GM12874 (cell line): ENCODE data around the gene HADH.

Experiments
- TF ChIP-seq, protein P1 (sequence below): IDR thresholded peaks from 2 replicates; pipeline ENCODE4 v1.5.1; 2011; ENCODE audit warnings: low read depth, mild to moderate bottlenecking, control low read depth, low read length, moderate library complexity; ENCODE audit not compliant: insufficient read depth

HADH gene

GRCh38 chr4:108013327-108013726 lies 23.6 kb downstream of the HADH start:
- TF ChIP-seq, protein P1, sequence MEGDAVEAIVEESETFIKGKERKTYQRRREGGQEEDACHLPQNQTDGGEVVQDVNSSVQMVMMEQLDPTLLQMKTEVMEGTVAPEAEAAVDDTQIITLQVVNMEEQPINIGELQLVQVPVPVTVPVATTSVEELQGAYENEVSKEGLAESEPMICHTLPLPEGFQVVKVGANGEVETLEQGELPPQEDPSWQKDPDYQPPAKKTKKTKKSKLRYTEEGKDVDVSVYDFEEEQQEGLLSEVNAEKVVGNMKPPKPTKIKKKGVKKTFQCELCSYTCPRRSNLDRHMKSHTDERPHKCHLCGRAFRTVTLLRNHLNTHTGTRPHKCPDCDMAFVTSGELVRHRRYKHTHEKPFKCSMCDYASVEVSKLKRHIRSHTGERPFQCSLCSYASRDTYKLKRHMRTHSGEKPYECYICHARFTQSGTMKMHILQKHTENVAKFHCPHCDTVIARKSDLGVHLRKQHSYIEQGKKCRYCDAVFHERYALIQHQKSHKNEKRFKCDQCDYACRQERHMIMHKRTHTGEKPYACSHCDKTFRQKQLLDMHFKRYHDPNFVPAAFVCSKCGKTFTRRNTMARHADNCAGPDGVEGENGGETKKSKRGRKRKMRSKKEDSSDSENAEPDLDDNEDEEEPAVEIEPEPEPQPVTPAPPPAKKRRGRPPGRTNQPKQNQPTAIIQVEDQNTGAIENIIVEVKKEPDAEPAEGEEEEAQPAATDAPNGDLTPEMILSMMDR = no peak

- TF ChIP-seq, protein P1 = no peak
Measured at GRCh38 chr4:108013955-108014354, 24.3 kb downstream of the HADH start.

GRCh38 chr4:108018040-108018883 lies 28.6 kb downstream of the HADH start:
- TF ChIP-seq, protein P1 = peak; percentile 75

GRCh38 chr4:108018884-108019187 lies 29.1 kb downstream of the HADH start:
- TF ChIP-seq, protein P1 = no peak

- TF ChIP-seq, protein P1 = no peak
Measured at GRCh38 chr4:108024085-108024877, 34.6 kb downstream of the HADH start.

- TF ChIP-seq, protein P1 = no peak
Measured at GRCh38 chr4:108024878-108025165, 35.1 kb downstream of the HADH start.

DNA sequence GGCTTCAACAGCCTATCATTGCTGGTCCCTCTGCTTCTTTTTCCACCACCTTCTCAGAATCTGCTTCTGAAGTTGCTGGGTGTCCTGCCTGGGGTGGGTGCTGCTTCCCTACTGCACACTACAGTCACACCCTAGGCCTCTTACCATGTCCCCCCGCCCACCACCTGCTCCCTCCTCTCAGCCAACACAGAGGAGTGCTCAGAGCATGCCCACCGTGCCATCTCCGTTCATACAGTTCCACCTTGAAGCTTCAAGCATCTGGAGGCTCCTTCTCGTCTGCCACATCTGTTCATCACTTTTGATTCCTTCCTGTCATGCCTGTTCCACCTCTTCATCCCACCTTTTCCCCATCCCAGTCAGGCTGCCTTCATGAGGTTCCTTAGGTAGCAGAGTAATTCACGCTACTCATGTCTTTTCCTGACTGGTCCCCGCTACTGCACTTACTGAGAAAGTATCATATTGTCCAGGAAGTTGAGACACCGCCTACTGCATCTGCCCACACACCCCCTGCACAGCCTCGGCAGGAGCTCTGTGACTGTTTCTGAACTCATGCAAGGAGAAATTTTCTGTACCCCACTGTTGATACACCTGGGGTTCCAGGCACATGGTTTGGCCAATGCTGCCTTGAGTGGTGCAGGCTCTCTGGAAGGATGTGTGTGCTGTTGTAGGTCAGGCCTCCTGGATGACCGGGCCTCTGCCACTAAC lies 39.5 kb downstream of the HADH start:
- TF ChIP-seq, protein P1 = no peak
